Gastroesophageal sphincter (tissue), 3 donors: ENCODE data around the gene AMACR.
"Not testable (repeated sequence)": the region's sequence is repeated elsewhere in the genome, so short reads cannot be mapped to it uniquely, and the experiment has no call there.

Experiments
- POLR2A ChIP-seq, 2 donors: fragments of 450-650 bp; IDR thresholded peaks; one replicate each; pipeline ENCODE4 v1.6.1; 2017; ENCODE audit warnings: antibody characterized with exemption in 2 of 2, mild to moderate bottlenecking in 2 of 2, moderate library complexity in 1 of 2
- TF ChIP-seq, protein P1 (sequence below), 4 experiments: fragments of 200-600 bp in 2 of 4; fragments of 450-650 bp in 2 of 4; sonication (generic) in 1 of 4; IDR thresholded peaks; one replicate each; pipeline ENCODE4 v1.5.1; 2017 to 2019; ENCODE audit warnings: antibody characterized with exemption in 4 of 4, mild to moderate bottlenecking in 2 of 4, moderate library complexity in 2 of 4

DNA sequence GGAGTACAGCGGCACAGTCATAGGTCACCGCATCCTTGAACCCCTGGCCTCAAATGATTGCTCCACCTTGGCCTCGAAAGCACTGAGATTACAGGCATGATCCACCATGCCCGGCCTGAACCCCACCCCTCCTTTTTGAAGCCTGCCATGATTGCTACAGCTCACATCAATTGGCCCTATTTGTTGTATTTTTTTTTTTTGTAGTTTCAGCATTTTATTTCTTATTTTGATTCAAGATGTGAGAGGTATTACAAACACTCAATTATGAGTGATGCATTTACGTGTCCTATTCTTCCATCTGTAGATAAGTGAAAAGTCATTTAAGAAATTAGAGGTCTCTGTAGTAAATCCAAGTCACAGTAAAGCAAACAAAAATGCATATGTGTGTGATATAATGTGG lies 55.7 kb downstream of the AMACR start:
- not testable (repeated sequence) for TF ChIP-seq POLR2A (IDR thresholded peaks at IDR 0.05)
- TF ChIP-seq, protein P1, sequence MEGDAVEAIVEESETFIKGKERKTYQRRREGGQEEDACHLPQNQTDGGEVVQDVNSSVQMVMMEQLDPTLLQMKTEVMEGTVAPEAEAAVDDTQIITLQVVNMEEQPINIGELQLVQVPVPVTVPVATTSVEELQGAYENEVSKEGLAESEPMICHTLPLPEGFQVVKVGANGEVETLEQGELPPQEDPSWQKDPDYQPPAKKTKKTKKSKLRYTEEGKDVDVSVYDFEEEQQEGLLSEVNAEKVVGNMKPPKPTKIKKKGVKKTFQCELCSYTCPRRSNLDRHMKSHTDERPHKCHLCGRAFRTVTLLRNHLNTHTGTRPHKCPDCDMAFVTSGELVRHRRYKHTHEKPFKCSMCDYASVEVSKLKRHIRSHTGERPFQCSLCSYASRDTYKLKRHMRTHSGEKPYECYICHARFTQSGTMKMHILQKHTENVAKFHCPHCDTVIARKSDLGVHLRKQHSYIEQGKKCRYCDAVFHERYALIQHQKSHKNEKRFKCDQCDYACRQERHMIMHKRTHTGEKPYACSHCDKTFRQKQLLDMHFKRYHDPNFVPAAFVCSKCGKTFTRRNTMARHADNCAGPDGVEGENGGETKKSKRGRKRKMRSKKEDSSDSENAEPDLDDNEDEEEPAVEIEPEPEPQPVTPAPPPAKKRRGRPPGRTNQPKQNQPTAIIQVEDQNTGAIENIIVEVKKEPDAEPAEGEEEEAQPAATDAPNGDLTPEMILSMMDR (IDR thresholded peaks at IDR 0.05): not testable (repeated sequence)
